ENCODE data around the gene C3orf20.
A peak's percentile ranks its signal among the peaks of the same experiment; 100 is the strongest.
"Not testable (repeated sequence)": the region's sequence is repeated elsewhere in the genome, so short reads cannot be mapped to it uniquely, and the experiment has no call there.

The C3orf20 gene

GRCh38 chr3:14640734-14641133 is 34.2 kb upstream of the C3orf20 start:
- H3K9me3 Mint-ChIP-seq: no peaks in the 10 kb centered on the region
- H3K4me3 Mint-ChIP-seq: no peak overlapping the region
- H3K27ac Mint-ChIP-seq: no peak overlapping the region
- H3K36me3 Mint-ChIP-seq (ENCODE audit: low read depth): no peaks in the 10 kb centered on the region
- H3K4me1 Mint-ChIP-seq (ENCODE audit: low read depth): no peaks in the 10 kb centered on the region
- intact Hi-C loops (cut with micrococcal nuclease): no loop called here
- peaks cover 27% of the 10 kb centered on the region for H3K27me3 Mint-ChIP-seq

DNA sequence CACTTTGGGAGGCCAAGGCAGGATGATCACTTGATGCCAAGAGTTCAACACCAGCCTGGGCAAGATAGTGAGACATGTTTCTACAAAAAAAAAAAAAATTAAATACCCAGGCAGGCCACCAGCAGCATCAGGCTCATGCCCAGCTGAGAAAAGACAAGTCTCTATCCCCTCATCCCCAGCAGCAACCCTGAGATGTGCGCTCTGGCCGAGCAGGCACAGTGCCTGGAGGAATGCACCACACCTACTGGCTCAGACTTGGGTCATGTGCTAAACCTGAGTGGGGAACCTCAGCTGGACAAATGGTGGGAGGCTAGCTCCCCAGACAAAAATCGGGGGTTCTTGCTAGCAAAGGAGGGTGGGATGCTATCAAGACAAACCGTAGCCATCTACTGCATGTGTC is 33.6 kb upstream of the C3orf20 start:
- H3K27me3 Mint-ChIP-seq: peaks cover 27% of the 10 kb centered on the region
- no peaks in the 10 kb centered on the region for H3K4me1 Mint-ChIP-seq (ENCODE audit: low read depth)
- no peaks in the 10 kb centered on the region for H3K36me3 Mint-ChIP-seq (ENCODE audit: low read depth)
- no peak overlapping the region for H3K4me3 Mint-ChIP-seq
- H3K27ac Mint-ChIP-seq: no peak overlapping the region
- intact Hi-C loops (cut with micrococcal nuclease): no loop called here
- no peaks in the 10 kb centered on the region for H3K9me3 Mint-ChIP-seq

- Mint-ChIP-seq H3K9me3 (no peaks in the 10 kb centered on the region), H3K27me3 (peaks cover 11% of the 10 kb centered on the region), H3K36me3 (ENCODE audit: low read depth) (no peaks in the 10 kb centered on the region), H3K4me1 (ENCODE audit: low read depth) (peaks cover 13% of the 10 kb centered on the region), H3K27ac (no peak overlapping the region), H3K4me3 (no peak overlapping the region)
- intact Hi-C loops (cut with micrococcal nuclease): no loop called here
Observed at GRCh38 chr3:14645453-14645852, 29.5 kb upstream of the C3orf20 start.

GRCh38 chr3:14646131-14646573 is 28.8 kb upstream of the C3orf20 start:
- H3K27ac Mint-ChIP-seq: no peak overlapping the region
- no peaks in the 10 kb centered on the region for H3K9me3 Mint-ChIP-seq
- H3K4me1 Mint-ChIP-seq (ENCODE audit: low read depth): peaks cover 20% of the 10 kb centered on the region
- H3K4me3 Mint-ChIP-seq: no peak overlapping the region
- intact Hi-C loops (cut with micrococcal nuclease): no loop called here
- peaks cover 8% of the 10 kb centered on the region for H3K27me3 Mint-ChIP-seq
- H3K36me3 Mint-ChIP-seq (ENCODE audit: low read depth): no peaks in the 10 kb centered on the region

- Mint-ChIP-seq H3K4me1 (ENCODE audit: low read depth) (peaks cover 22% of the 10 kb centered on the region), H3K36me3 (ENCODE audit: low read depth) (peaks cover 2% of the 10 kb centered on the region), H3K4me3 (no peak overlapping the region), H3K27ac (no peak overlapping the region), H3K9me3 (no peaks in the 10 kb centered on the region), H3K27me3 (peaks cover 7% of the 10 kb centered on the region)
- intact Hi-C loops (cut with micrococcal nuclease): no loop called here
Observed at GRCh38 chr3:14646589-14647413, 28.1 kb upstream of the C3orf20 start.

- Mint-ChIP-seq H3K27ac (peak overlapping the region; percentile 58), H3K27me3 (peaks cover 3% of the 10 kb centered on the region), H3K36me3 (ENCODE audit: low read depth) (peaks cover 8% of the 10 kb centered on the region), H3K4me1 (ENCODE audit: low read depth) (peaks cover 27% of the 10 kb centered on the region), H3K4me3 (peak overlapping the region; percentile 20), H3K9me3 (no peaks in the 10 kb centered on the region)
- intact Hi-C loops (cut with micrococcal nuclease): no loop called here
Observed at GRCh38 chr3:14647976-14648955, 26.7 kb upstream of the C3orf20 start.

- Mint-ChIP-seq H3K9me3 (no peaks in the 10 kb centered on the region), H3K27ac (no peak overlapping the region), H3K4me3 (no peak overlapping the region), H3K36me3 (ENCODE audit: low read depth) (peaks cover 8% of the 10 kb centered on the region), H3K27me3 (no peaks in the 10 kb centered on the region), H3K4me1 (ENCODE audit: low read depth) (peaks cover 34% of the 10 kb centered on the region)
- intact Hi-C loops (cut with micrococcal nuclease): no loop called here
Observed at GRCh38 chr3:14649466-14649865, 25.5 kb upstream of the C3orf20 start.

DNA sequence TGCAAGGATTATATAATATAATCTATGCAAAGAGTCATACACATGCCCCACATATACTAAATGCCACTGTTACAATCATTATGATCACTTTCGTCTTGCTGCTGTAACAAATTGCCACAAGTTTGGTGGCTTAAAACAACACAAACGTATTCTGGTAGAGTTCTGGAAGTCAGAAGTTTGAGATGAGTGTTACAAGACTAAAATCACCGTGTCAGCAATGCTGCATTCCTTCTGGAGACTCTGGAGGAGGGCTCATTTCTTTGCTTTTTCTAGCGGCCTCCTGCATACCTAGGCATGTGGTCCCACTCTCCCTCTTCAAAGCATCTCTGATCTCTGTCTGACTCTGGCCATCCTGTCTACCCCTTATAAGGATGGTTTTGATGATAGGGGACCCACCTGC is 24.7 kb upstream of the C3orf20 start:
- Mint-ChIP-seq H3K27me3 (no peaks in the 10 kb centered on the region), H3K4me1 (ENCODE audit: low read depth) (peaks cover 39% of the 10 kb centered on the region), H3K9me3 (no peaks in the 10 kb centered on the region), H3K4me3 (no peak overlapping the region), H3K27ac (peak overlapping the region; percentile 96), H3K36me3 (ENCODE audit: low read depth) (peaks cover 13% of the 10 kb centered on the region)
- intact Hi-C loops (cut with micrococcal nuclease): loop anchor here (2.0 to 10.0 kb wide), 5 partner anchors 415 to 952 kb away; partner anchors contain the start of genes BTD, CHCHD4, HACL1 and LSM3

- Mint-ChIP-seq H3K4me1 (ENCODE audit: low read depth) (peaks cover 41% of the 10 kb centered on the region), H3K9me3 (no peaks in the 10 kb centered on the region), H3K27ac (peak within 1 kb of the TSS; percentile 96), H3K36me3 (ENCODE audit: low read depth) (peaks cover 28% of the 10 kb centered on the region), H3K4me3 (peak within 1 kb of the TSS; percentile 100), H3K27me3 (no peaks in the 10 kb centered on the region)
- intact Hi-C loops (cut with micrococcal nuclease): loop anchor here (2.0 to 10.0 kb wide), 5 partner anchors 413 to 951 kb away; partner anchors contain the start of genes BTD, CHCHD4, HACL1 and LSM3
Observed at GRCh38 chr3:14651440-14652251, 23.3 kb upstream of the C3orf20 start, which contains the start of gene CCDC174. Gene CCDC174 (plus strand): TSS chr3:14651762. CDS start chr3:14651837, 75 bp downstream.

- Mint-ChIP-seq H3K4me3 (peak overlapping the region; percentile 100), H3K27ac (peak overlapping the region; percentile 96), H3K36me3 (ENCODE audit: low read depth) (peaks cover 36% of the 10 kb centered on the region), H3K4me1 (ENCODE audit: low read depth) (peaks cover 44% of the 10 kb centered on the region)
- H3K9me3 Mint-ChIP-seq, H3K27me3 Mint-ChIP-seq: not testable (repeated sequence)
- intact Hi-C loops (cut with micrococcal nuclease): loop anchor here (5.0 to 10.0 kb wide), 4 partner anchors 412 to 950 kb away; partner anchors contain the start of genes BTD, HACL1, LSM3 and MRPS25
Observed at GRCh38 chr3:14652360-14652907, 22.5 kb upstream of the C3orf20 start.

DNA sequence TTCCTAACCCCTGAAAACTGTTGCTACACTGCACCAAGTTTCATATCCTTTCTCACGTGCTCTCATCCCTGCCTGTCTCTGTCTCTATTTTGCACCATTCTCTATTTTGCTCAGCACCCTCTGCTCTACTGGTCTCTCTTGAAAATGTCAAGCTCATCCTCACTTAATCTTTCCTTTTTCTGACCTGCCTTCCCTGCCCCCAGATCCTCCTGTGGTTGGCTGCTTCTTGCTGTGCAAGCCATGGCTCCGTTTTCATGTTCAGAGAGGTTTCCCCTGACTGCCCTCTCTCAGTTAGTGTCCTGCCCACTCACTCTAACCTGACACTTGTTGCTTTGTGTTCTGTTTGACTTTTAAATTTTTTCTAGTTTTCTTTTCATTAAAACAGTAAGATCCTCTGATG is 17.4 kb upstream of the C3orf20 start:
- intact Hi-C loops (cut with micrococcal nuclease): loop anchor here (10.0 kb wide), 2 partner anchors 407 to 763 kb away; partner anchors contain the start of gene MRPS25
- Mint-ChIP-seq H3K9me3 (no peaks in the 10 kb centered on the region), H3K27ac (no peak overlapping the region), H3K36me3 (ENCODE audit: low read depth) (peaks cover 77% of the 10 kb centered on the region), H3K27me3 (no peaks in the 10 kb centered on the region), H3K4me1 (ENCODE audit: low read depth) (peaks cover 26% of the 10 kb centered on the region), H3K4me3 (no peak overlapping the region)

DNA sequence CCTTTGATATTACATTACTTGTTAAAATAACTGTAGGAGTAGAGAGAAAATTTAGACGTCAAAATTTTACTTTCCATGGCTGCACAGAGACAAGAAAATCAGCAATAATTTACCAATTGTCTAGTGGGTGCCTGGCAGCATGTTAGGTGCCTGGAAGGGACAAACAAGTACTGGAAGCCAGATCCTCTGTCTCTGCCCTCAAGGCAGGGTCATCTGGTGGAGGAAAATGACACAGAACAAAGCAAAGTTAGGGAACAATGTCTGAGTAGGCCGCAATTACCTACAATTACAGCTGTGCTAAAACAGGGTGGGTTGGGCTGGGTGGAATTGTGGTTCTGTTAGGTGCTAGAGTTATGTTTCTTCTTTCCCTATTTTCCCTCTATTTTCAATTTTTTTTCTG is 16.0 kb upstream of the C3orf20 start:
- H3K27ac Mint-ChIP-seq: no peak overlapping the region

GRCh38 chr3:14660942-14661341 is 14.0 kb upstream of the C3orf20 start:
- H3K36me3 Mint-ChIP-seq (ENCODE audit: low read depth): peaks cover 98% of the 10 kb centered on the region
- intact Hi-C loops (cut with micrococcal nuclease): no loop called here
- H3K27me3 Mint-ChIP-seq: no peaks in the 10 kb centered on the region
- H3K9me3 Mint-ChIP-seq: no peaks in the 10 kb centered on the region
- H3K4me1 Mint-ChIP-seq (ENCODE audit: low read depth): peaks cover 6% of the 10 kb centered on the region
- no peak overlapping the region for H3K27ac Mint-ChIP-seq
- H3K4me3 Mint-ChIP-seq: no peak overlapping the region

More for the DNA sequence above, 16.0 kb upstream of the C3orf20 start:
- no peaks in the 10 kb centered on the region for H3K27me3 Mint-ChIP-seq
- H3K36me3 Mint-ChIP-seq (ENCODE audit: low read depth): peaks cover 91% of the 10 kb centered on the region
- no peak overlapping the region for H3K4me3 Mint-ChIP-seq
- intact Hi-C loops (cut with micrococcal nuclease): loop anchor here (10.0 kb wide), 2 partner anchors 406 to 764 kb away; partner anchors contain the start of gene MRPS25
- no peaks in the 10 kb centered on the region for H3K9me3 Mint-ChIP-seq
- H3K4me1 Mint-ChIP-seq (ENCODE audit: low read depth): peaks cover 14% of the 10 kb centered on the region

Data from dendritic cell treated with granulocyte-macrophage colony-stimulating factor and Interleukin-4, amounts not matched to agents 40 ng/mL and 50 ng/mL, for 4 days (primary cell).